Large intestine (tissue), 3 donors: ENCODE measurements around the gene WDR35. TPM values are rescaled to one million over a fixed set of nuclear protein-coding genes. Genes with fewer than 3 reads are reported as not detected.

Experiments
- DNase-seq, 2 donors: peaks; one replicate each; pipeline versions ENCODE4 v3.0.0 to v3.0.0-alpha.2; 2013
- H3K27ac ChIP-seq: one replicate; pipeline ENCODE4 v1.5.1; 2013; ENCODE audit warnings: low read length
- H3K27me3 ChIP-seq: 2 replicates; pipeline ENCODE4 v1.6.1; 2013; ENCODE audit warnings: low read length; ENCODE audit not compliant: control insufficient read depth, insufficient read depth
- H3K36me3 ChIP-seq: 2 replicates; pipeline ENCODE4 v1.6.1; 2013; ENCODE audit warnings: low read length; ENCODE audit not compliant: control insufficient read depth, insufficient read depth
- H3K4me1 ChIP-seq: one replicate; pipeline ENCODE4 v1.6.1; 2013; ENCODE audit warnings: low read length; ENCODE audit not compliant: control insufficient read depth, insufficient read depth
- H3K4me3 ChIP-seq: one replicate; pipeline ENCODE4 v1.5.1; 2013; ENCODE audit warnings: low read length
- H3K9me3 ChIP-seq: one replicate; pipeline ENCODE4 v1.6.1; 2013; ENCODE audit warnings: mild to moderate bottlenecking, low read depth, low read length, moderate library complexity; ENCODE audit not compliant: control insufficient read depth
- WGBS: methylation state at CpG from one replicate; pipeline ENCODE4 v1.1.5; 2013; ENCODE audit warnings: low lambda C conversion rate; ENCODE audit not compliant: insufficient coverage; 5-methylcytosine and 5-hydroxymethylcytosine counted together
- polyA plus RNA-seq: library from polyadenylated mRNA; unstranded; fragments of 120-200 nt; gene quantifications from one replicate; pipeline ENCODE4 v1.2.1, GENCODE V29; 2013

Gene WDR35
- polyA plus RNA-seq, 1 donor, result 9.8 TPM

GRCh38 chr2:19987936-19988335 is 2.0 kb downstream of the WDR35 start:
- Histone ChIP-seq H3K4me3 (no peak overlapping the region), H3K36me3 (peaks cover 4% of the 10 kb centered on the region), H3K4me1 (no peaks in the 10 kb centered on the region), H3K9me3 (no peaks in the 10 kb centered on the region), H3K27ac (no peak overlapping the region), H3K27me3 (peaks cover 3% of the 10 kb centered on the region)
- WGBS, result no CpG with 5 or more reads among the region's 5 CpGs
- no peak for DNase-seq

- DNase-seq, result no peak
- H3K4me3 ChIP-seq, result no peak overlapping the region
- peaks cover 16% of the 10 kb centered on the region for H3K36me3 ChIP-seq
Measured at GRCh38 chr2:19982268-19982667, 7.6 kb downstream of the WDR35 start.

GRCh38 chr2:19979932-19980331 is 10.0 kb downstream of the WDR35 start:
- no peaks in the 10 kb centered on the region for H3K27me3 ChIP-seq
- no peak overlapping the region for H3K4me3 ChIP-seq
- no peak for DNase-seq
- WGBS, result 83% methylated on average over 1 of the region's 1 CpG
- no peaks in the 10 kb centered on the region for H3K4me1 ChIP-seq
- H3K36me3 ChIP-seq, result peaks cover 15% of the 10 kb centered on the region
- no peaks in the 10 kb centered on the region for H3K9me3 ChIP-seq
- no peak overlapping the region for H3K27ac ChIP-seq

More at GRCh38 chr2:19982268-19982667, 7.6 kb downstream of the WDR35 start:
- no peak overlapping the region for H3K27ac ChIP-seq
- H3K9me3 ChIP-seq, result no peaks in the 10 kb centered on the region
- WGBS, result 100% methylated on average over 1 of the region's 1 CpG
- no peaks in the 10 kb centered on the region for H3K27me3 ChIP-seq
- H3K4me1 ChIP-seq, result no peaks in the 10 kb centered on the region

GRCh38 chr2:19973466-19973865 is 16.4 kb downstream of the WDR35 start:
- Histone ChIP-seq H3K4me1 (no peaks in the 10 kb centered on the region), H3K36me3 (peaks cover 15% of the 10 kb centered on the region), H3K9me3 (no peaks in the 10 kb centered on the region), H3K27me3 (no peaks in the 10 kb centered on the region), H3K27ac (no peak overlapping the region), H3K4me3 (no peak overlapping the region)
- 100% methylated on average over 3 of the region's 8 CpGs for whole genome bisulfite sequencing
- no peak for DNase-seq

GRCh38 chr2:19971691-19972090 is 18.2 kb downstream of the WDR35 start:
- H3K9me3 ChIP-seq, result no peaks in the 10 kb centered on the region
- no peak for DNase-seq
- no peak overlapping the region for H3K27ac ChIP-seq
- H3K4me1 ChIP-seq, result no peaks in the 10 kb centered on the region
- H3K4me3 ChIP-seq, result no peak overlapping the region
- H3K27me3 ChIP-seq, result no peaks in the 10 kb centered on the region
- peaks cover 8% of the 10 kb centered on the region for H3K36me3 ChIP-seq
- 90% methylated on average over 2 of the region's 3 CpGs for WGBS

- no CpG with 5 or more reads among the region's 1 CpG for WGBS
- Histone ChIP-seq H3K4me3 (no peak overlapping the region), H3K36me3 (peaks cover 5% of the 10 kb centered on the region), H3K27ac (no peak overlapping the region), H3K27me3 (no peaks in the 10 kb centered on the region), H3K9me3 (no peaks in the 10 kb centered on the region), H3K4me1 (no peaks in the 10 kb centered on the region)
- no peak for DNase-seq
Measured at GRCh38 chr2:19963386-19963785, 26.5 kb downstream of the WDR35 start.

- no peak overlapping the region for H3K4me3 ChIP-seq
- H3K27me3 ChIP-seq, result no peaks in the 10 kb centered on the region
- no peaks in the 10 kb centered on the region for H3K4me1 ChIP-seq
- no peaks in the 10 kb centered on the region for H3K36me3 ChIP-seq
- no peaks in the 10 kb centered on the region for H3K9me3 ChIP-seq
- peak; percentile 45 to 54 for DNase-seq
- no peak overlapping the region for H3K27ac ChIP-seq
- WGBS, result 87% methylated on average over 3 of the region's 6 CpGs
Measured at GRCh38 chr2:19955544-19956422, 34.1 kb downstream of the WDR35 start.

GRCh38 chr2:19949071-19949470 is 40.8 kb downstream of the WDR35 start:
- H3K27ac ChIP-seq, result no peak overlapping the region

GRCh38 chr2:19947184-19947940 is 42.5 kb downstream of the WDR35 start:
- no peaks in the 10 kb centered on the region for H3K36me3 ChIP-seq
- H3K27me3 ChIP-seq, result no peaks in the 10 kb centered on the region
- no peak overlapping the region for H3K27ac ChIP-seq
- H3K4me3 ChIP-seq, result no peak overlapping the region
- 71% methylated on average over 2 of the region's 4 CpGs for WGBS
- no peaks in the 10 kb centered on the region for H3K9me3 ChIP-seq
- DNase-seq, result no peak
- H3K4me1 ChIP-seq, result no peaks in the 10 kb centered on the region

More at GRCh38 chr2:19949071-19949470, 40.8 kb downstream of the WDR35 start:
- Histone ChIP-seq H3K36me3 (no peaks in the 10 kb centered on the region), H3K27me3 (no peaks in the 10 kb centered on the region), H3K4me1 (no peaks in the 10 kb centered on the region), H3K4me3 (no peak overlapping the region), H3K9me3 (no peaks in the 10 kb centered on the region)
- DNase-seq, result no peak

- Histone ChIP-seq H3K4me1 (no peaks in the 10 kb centered on the region), H3K4me3 (no peak overlapping the region), H3K36me3 (no peaks in the 10 kb centered on the region), H3K27ac (no peak overlapping the region), H3K9me3 (no peaks in the 10 kb centered on the region), H3K27me3 (no peaks in the 10 kb centered on the region)
- no CpG with 5 or more reads among the region's 2 CpGs for WGBS
- DNase-seq, result no peak
Measured at GRCh38 chr2:19944205-19944845, 45.6 kb downstream of the WDR35 start.
